A673 (cell line): ENCODE data around the gene PARP16.

Source experiments
- CTCF ChIP-seq: fragments of 300-800, 200-600 bp; sonication (generic); conservative IDR thresholded peaks from 2 replicates; pipeline ENCODE4 v1.5.1; 2017; ENCODE audit warnings: low read depth, mild to moderate bottlenecking, antibody characterized with exemption, low read length, moderate library complexity, mixed read lengths
- EZH2 ChIP-seq: fragments of 200-600 bp; sonication (generic); IDR thresholded peaks from 2 replicates; pipeline ENCODE4 v1.6.1; 2017; ENCODE audit warnings: borderline replicate concordance, low read depth, mild to moderate bottlenecking, mixed read lengths, antibody characterized with exemption, low read length; ENCODE audit not compliant: poor library complexity, severe bottlenecking

- TF ChIP-seq CTCF (no peak), EZH2 (no peak)
Measured at GRCh38 chr15:65231306-65231705, 55.4 kb downstream of the PARP16 start.
